Uterus (tissue), 4 donors: ENCODE results near the gene IGF1R. TPM values are rescaled to one million over a fixed set of nuclear protein-coding genes. Genes with fewer than 3 reads are reported as not detected.

Experiments used
- DNase-seq, 2 donors: peaks; one replicate each; pipeline ENCODE4 v3.0.0-alpha.2; 2019 to 2020
- H3K27ac ChIP-seq, 2 donors: fragments of 200-600 bp; sonication (generic); 1 replicate in 1 of 2; 2 replicates in 1 of 2; pipeline ENCODE4 v1.5.1; 2016 to 2018
- H3K27me3 ChIP-seq, 2 donors: fragments of 200-600 bp; sonication (generic); one replicate each; pipeline ENCODE4 v1.5.1; 2018 to 2019; ENCODE audit warnings: control low read depth in 1 of 2
- H3K36me3 ChIP-seq, 2 donors: fragments of 200-600 bp; sonication (generic); one replicate each; pipeline ENCODE4 v1.5.1; 2019; ENCODE audit warnings: control low read depth in 1 of 2
- H3K4me1 ChIP-seq, 2 donors: fragments of 200-600 bp; sonication (generic); one replicate each; pipeline ENCODE4 v1.5.1; 2018 to 2019; ENCODE audit warnings: control low read depth in 1 of 2
- H3K4me3 ChIP-seq, 2 donors: fragments of 200-600 bp; sonication (generic); 1 replicate in 1 of 2; 2 replicates in 1 of 2; pipeline ENCODE4 v1.5.1; 2018 to 2019; ENCODE audit warnings: mild to moderate bottlenecking in 1 of 2
- H3K9me3 ChIP-seq, 2 donors: fragments of 200-600 bp; sonication (generic); one replicate each; pipeline ENCODE4 v1.5.1; 2019; ENCODE audit warnings: control low read depth in 1 of 2
- CTCF ChIP-seq, 4 experiments: fragments of 200-600 bp in 2 of 4; fragments of 450-650 bp in 2 of 4; sonication (generic) in 2 of 4; IDR thresholded peaks; one replicate each; pipeline ENCODE4 v1.5.1; 2016 to 2019; ENCODE audit warnings: antibody characterized with exemption in 4 of 4, mild to moderate bottlenecking in 2 of 4, moderate library complexity in 1 of 4
- POLR2A ChIP-seq, 2 donors: fragments of 450-650 bp; IDR thresholded peaks; one replicate each; pipeline ENCODE4 v1.6.1; 2016; ENCODE audit warnings: antibody characterized with exemption in 2 of 2, mild to moderate bottlenecking in 1 of 2, moderate library complexity in 1 of 2
- intact Hi-C: fragments of 100-400 bp; cut with DNase I; formaldehyde crosslinking; loops from one replicate; pipeline ENCODE4 v1.15.1; 2023; ENCODE audit warnings: low total_unique reads
- total RNA-seq, 4 donors: library from RNA; depleted of rRNA in 3 of 4; stranded (reverse); fragments of >200 nt in 3 of 4; gene quantifications; one replicate each; pipeline versions ENCODE4 v1.1.0 to v1.2.4, GENCODE V29; 2014 to 2023
- donor health status: DM: yes; HTN: yes; CAD: no.

The IGF1R gene
- total RNA-seq, 4 donors from 2014 or later = 30.0 to 95.2 (median 57.5) TPM

DNA sequence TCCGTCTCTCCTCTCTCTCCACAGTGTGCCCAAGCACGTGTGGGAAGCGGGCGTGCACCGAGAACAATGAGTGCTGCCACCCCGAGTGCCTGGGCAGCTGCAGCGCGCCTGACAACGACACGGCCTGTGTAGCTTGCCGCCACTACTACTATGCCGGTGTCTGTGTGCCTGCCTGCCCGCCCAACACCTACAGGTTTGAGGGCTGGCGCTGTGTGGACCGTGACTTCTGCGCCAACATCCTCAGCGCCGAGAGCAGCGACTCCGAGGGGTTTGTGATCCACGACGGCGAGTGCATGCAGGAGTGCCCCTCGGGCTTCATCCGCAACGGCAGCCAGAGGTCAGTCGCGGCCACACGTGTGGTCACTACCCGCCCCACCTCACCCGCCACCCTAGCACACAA is 243.0 kb downstream of the IGF1R start:
- no peaks in the 10 kb centered on the region for H3K27me3 ChIP-seq
- H3K27ac ChIP-seq = no peak overlapping the region
- H3K36me3 ChIP-seq = no peaks in the 10 kb centered on the region
- no peak for TF ChIP-seq CTCF (IDR thresholded peaks at IDR 0.05)
- no peak for TF ChIP-seq POLR2A (IDR thresholded peaks at IDR 0.05)
- H3K4me3 ChIP-seq = no peak overlapping the region
- no peaks in the 10 kb centered on the region for H3K9me3 ChIP-seq
- DNase-seq = no peak
- intact Hi-C loops = no loop called here
- H3K4me1 ChIP-seq = peaks cover 0 to 5% of the 10 kb centered on the region in 2 donors

DNA sequence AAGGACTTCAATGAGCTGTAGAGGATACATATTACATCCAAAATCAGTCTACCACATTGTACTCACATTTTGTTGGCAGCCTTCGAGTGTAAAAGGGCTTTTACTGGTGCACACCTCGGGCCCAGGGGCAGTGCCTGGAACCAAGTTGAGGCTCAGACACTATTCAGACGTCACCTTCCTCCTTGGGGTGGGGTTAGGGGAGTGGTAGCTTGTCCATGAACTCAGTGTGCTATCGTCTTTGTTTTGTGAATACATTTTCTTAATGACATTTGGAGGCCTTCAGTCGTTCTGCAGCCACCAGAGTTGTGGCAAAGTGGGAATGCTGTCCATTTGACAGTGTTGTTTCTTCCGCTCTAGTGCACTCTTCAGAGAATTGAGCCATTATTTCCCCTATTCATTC is 245.1 kb downstream of the IGF1R start:
- no peak overlapping the region for H3K27ac ChIP-seq
- TF ChIP-seq CTCF (IDR thresholded peaks at IDR 0.05) (no peak), POLR2A (IDR thresholded peaks at IDR 0.05) (no peak)
- H3K36me3 ChIP-seq = no peaks in the 10 kb centered on the region
- intact Hi-C loops = no loop called here
- no peaks in the 10 kb centered on the region for H3K9me3 ChIP-seq
- H3K4me3 ChIP-seq = no peak overlapping the region
- H3K27me3 ChIP-seq = no peaks in the 10 kb centered on the region
- H3K4me1 ChIP-seq = peaks cover 0 to 5% of the 10 kb centered on the region in 2 donors
- DNase-seq = no peak

GRCh38 chr15:98894312-98894711 is 246.0 kb downstream of the IGF1R start:
- intact Hi-C loops = no loop called here
- no peak overlapping the region for H3K4me3 ChIP-seq
- DNase-seq = no peak
- no peaks in the 10 kb centered on the region for H3K36me3 ChIP-seq
- TF ChIP-seq CTCF (IDR thresholded peaks at IDR 0.05) = no peak
- TF ChIP-seq POLR2A (IDR thresholded peaks at IDR 0.05) = no peak
- peaks cover 0 to 5% of the 10 kb centered on the region in 2 donors for H3K4me1 ChIP-seq
- H3K27ac ChIP-seq = no peak overlapping the region
- no peaks in the 10 kb centered on the region for H3K9me3 ChIP-seq
- H3K27me3 ChIP-seq = no peaks in the 10 kb centered on the region

DNA sequence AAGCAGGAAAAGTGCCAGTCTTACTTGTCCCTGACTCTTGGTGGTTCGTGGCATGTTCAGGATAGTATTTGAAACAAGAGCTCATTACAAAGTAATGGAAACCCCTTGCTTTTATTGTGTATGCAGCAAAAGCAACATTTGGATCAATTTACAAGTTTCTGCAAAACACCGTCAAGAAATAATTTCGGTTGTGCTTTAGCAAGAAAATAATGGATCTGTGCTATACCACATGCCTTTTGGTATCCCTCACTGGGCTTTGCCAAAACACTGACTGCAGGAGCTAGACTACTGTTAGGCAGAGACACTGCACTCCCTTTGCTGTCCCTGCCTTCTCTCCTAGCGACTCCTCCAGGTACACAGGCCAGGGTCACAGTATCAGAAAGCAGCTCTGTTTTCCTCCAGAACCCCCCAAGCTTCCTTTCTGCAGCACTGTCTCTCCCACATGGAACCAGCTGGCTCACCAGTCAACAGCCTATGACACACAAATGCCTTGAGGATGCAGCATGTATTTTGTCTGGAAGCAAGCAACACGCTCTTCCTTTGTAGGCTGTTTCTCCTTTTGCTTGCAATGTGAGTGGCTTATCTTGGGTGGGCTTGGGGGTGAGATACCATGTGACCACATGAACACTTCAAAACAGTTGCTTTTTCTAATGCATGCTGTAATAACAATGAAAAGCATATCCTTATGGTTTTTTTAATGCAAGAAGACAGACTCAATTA is 247.8 kb downstream of the IGF1R start:
- DNase-seq = no peak
- H3K27me3 ChIP-seq = no peaks in the 10 kb centered on the region
- H3K4me1 ChIP-seq = no peaks in the 10 kb centered on the region
- intact Hi-C loops = no loop called here
- TF ChIP-seq POLR2A (IDR thresholded peaks at IDR 0.05) (no peak), CTCF (IDR thresholded peaks at IDR 0.05) (no peak)
- H3K36me3 ChIP-seq = no peaks in the 10 kb centered on the region
- H3K27ac ChIP-seq = peak overlapping the region; percentile 56 to 71
- H3K4me3 ChIP-seq = no peak overlapping the region
- no peaks in the 10 kb centered on the region for H3K9me3 ChIP-seq

- Histone ChIP-seq H3K4me3 (no peak overlapping the region), H3K9me3 (no peaks in the 10 kb centered on the region), H3K27me3 (no peaks in the 10 kb centered on the region), H3K27ac (peak overlapping the region; percentile 56 to 71), H3K4me1 (no peaks in the 10 kb centered on the region), H3K36me3 (no peaks in the 10 kb centered on the region)
- no peak for TF ChIP-seq POLR2A (IDR thresholded peaks at IDR 0.05)
- no peak for TF ChIP-seq CTCF (IDR thresholded peaks at IDR 0.05)
- DNase-seq = peak in 1 of 2 donors; percentile 46
- intact Hi-C loops = no loop called here
Observed at GRCh38 chr15:98896802-98897732, 248.7 kb downstream of the IGF1R start.
